B cell (primary cell): ENCODE results near the gene FDX1. TPM values are rescaled to one million over a fixed set of nuclear protein-coding genes. Genes with fewer than 3 reads are reported as not detected.

Source experiments
- ATAC-seq: fragments of 200-7000 bp; cut with Tn5 transposase; one replicate; pipeline ENCODE4 v1.10.0; 2021; ENCODE audit warnings: low read depth, mild to moderate bottlenecking, moderate number of reproducible peaks, moderate library complexity
- CTCF ChIA-PET: fragments of 350-600 bp; sonication (Branson Sonifier 250); formaldehyde crosslinking; loops from one replicate; lab custom pipeline; 2021; ENCODE audit warnings: antibody characterized with exemption, inconsistent platforms; lab: Charles Lee
- POLR2A ChIA-PET: fragments of 350-600 bp; sonication (Branson Sonifier 250); formaldehyde crosslinking; loops from one replicate; lab custom pipeline; 2021; ENCODE audit warnings: antibody characterized with exemption; lab: Charles Lee
- DNase-seq: peaks from one replicate; pipeline ENCODE4 v3.0.0; 2013
- H2AFZ ChIP-seq: 2 replicates; pipeline ENCODE4 v1.6.1; 2012; ENCODE audit warnings: mild to moderate bottlenecking, low read depth, low read length; ENCODE audit not compliant: insufficient read depth, poor library complexity, severe bottlenecking
- H3K27ac ChIP-seq, 2 donors: 1 replicate in 1 of 2; 2 replicates in 1 of 2; pipeline ENCODE4 v1.5.1; 2012 to 2013; ENCODE audit warnings: low read length in 2 of 2, mild to moderate bottlenecking in 2 of 2, moderate library complexity in 1 of 2
- H3K27me3 ChIP-seq, 4 experiments: fragments of 200-600 bp in 1 of 4; sonication (generic) in 1 of 4; replicated peaks in 1 of 4; 1 replicate in 2 of 4; 2 replicates in 2 of 4; pipeline versions ENCODE4 v1.6.1 to v1.7.0; 2013 to 2016; ENCODE audit warnings: low read length in 3 of 4, mild to moderate bottlenecking in 2 of 4, mixed read lengths in 1 of 4, moderate library complexity in 1 of 4; ENCODE audit not compliant: insufficient read depth in 4 of 4, control insufficient read depth in 3 of 4; ENCODE audit errors: control extremely low read depth in 1 of 4
- H3K36me3 ChIP-seq, 2 experiments: replicated peaks in 1 of 2; 1 replicate in 1 of 2; 2 replicates in 1 of 2; pipeline versions ENCODE4 v1.6.1 to v1.7.1; 2013; ENCODE audit warnings: low read length in 1 of 2; ENCODE audit not compliant: insufficient read depth in 2 of 2, control insufficient read depth in 1 of 2; ENCODE audit errors: control extremely low read depth in 1 of 2, extremely low read depth in 1 of 2
- H3K4me1 ChIP-seq, 2 donors: fragments of 200-600 bp in 1 of 2; sonication (generic) in 1 of 2; 1 replicate in 1 of 2; 2 replicates in 1 of 2; pipeline versions ENCODE4 v1.5.1 to v1.6.1; 2013 to 2017; ENCODE audit warnings: low read length in 2 of 2; ENCODE audit not compliant: control insufficient read depth in 2 of 2, insufficient read depth in 2 of 2
- H3K4me2 ChIP-seq: replicated peaks from 2 replicates; pipeline ENCODE3; 2012; ENCODE audit warnings: mild to moderate bottlenecking, low read depth, low read length; ENCODE audit not compliant: poor library complexity, severe bottlenecking
- H3K4me3 ChIP-seq, 5 experiments: fragments of 200-600 bp in 1 of 5; sonication (generic) in 1 of 5; 1 replicate in 3 of 5; 2 replicates in 2 of 5; pipeline versions ENCODE4 v1.5.1 to v1.7.0; 2011 to 2016; ENCODE audit warnings: low read length in 4 of 5, mild to moderate bottlenecking in 4 of 5, low read depth in 2 of 5, control low read depth in 1 of 5, moderate library complexity in 1 of 5; ENCODE audit not compliant: insufficient read depth in 1 of 5; ENCODE audit errors: control extremely low read depth in 1 of 5, extremely low read depth in 1 of 5
- H3K79me2 ChIP-seq: fragments of 200-600 bp; sonication (generic); one replicate; pipeline ENCODE4 v1.6.0; 2016; ENCODE audit warnings: low read length; ENCODE audit not compliant: control insufficient read depth, insufficient read depth
- H3K9ac ChIP-seq: fragments of 200-600 bp; sonication (generic); 2 replicates; pipeline ENCODE4 v1.6.1; 2017; ENCODE audit warnings: mild to moderate bottlenecking, low read length, moderate library complexity
- H3K9me3 ChIP-seq, 3 donors: one replicate each; pipeline versions ENCODE4 v1.6.1 to v1.7.1; 2013; ENCODE audit warnings: low read length in 2 of 3; ENCODE audit not compliant: control insufficient read depth in 2 of 3, insufficient read depth in 1 of 3; ENCODE audit errors: control extremely low read depth in 1 of 3
- H4K20me1 ChIP-seq: 2 replicates; pipeline ENCODE4 v1.6.0; 2012; ENCODE audit warnings: mild to moderate bottlenecking, low read length; ENCODE audit not compliant: insufficient read depth, control insufficient read depth, poor library complexity, severe bottlenecking
- H3K27ac Mint-ChIP-seq: one replicate; pipeline ENCODE4 v1.8.0; 2021; ENCODE audit warnings: mixed read lengths
- H3K27me3 Mint-ChIP-seq: one replicate; pipeline ENCODE4 v1.8.0; 2021; ENCODE audit warnings: mixed read lengths
- H3K4me1 Mint-ChIP-seq: one replicate; pipeline ENCODE4 v1.8.0; 2021; ENCODE audit warnings: mixed read lengths
- H3K4me3 Mint-ChIP-seq: one replicate; pipeline ENCODE4 v1.8.0; 2021; ENCODE audit warnings: mixed read lengths
- H3K9me3 Mint-ChIP-seq: one replicate; pipeline ENCODE4 v1.8.0; 2022; ENCODE audit warnings: mixed read lengths; ENCODE audit not compliant: insufficient read depth
- EZH2 ChIP-seq: IDR thresholded peaks from 2 replicates; pipeline ENCODE4 v1.6.1; 2012; ENCODE audit warnings: borderline replicate concordance, low read depth, mild to moderate bottlenecking, moderate library complexity, low read length; ENCODE audit not compliant: insufficient read depth, poor library complexity, severe bottlenecking
- WGBS: methylation state at CpG from one replicate; pipeline ENCODE4 v1.1.5; 2013; ENCODE audit warnings: missing lambda C conversion rate; ENCODE audit not compliant: insufficient coverage; 5-methylcytosine and 5-hydroxymethylcytosine counted together
- intact Hi-C: fragments of 100-400 bp; cut with micrococcal nuclease; formaldehyde crosslinking; loops from one replicate; pipeline ENCODE4 v1.10.0; 2022
- polyA plus RNA-seq: library from polyadenylated mRNA; depleted of rRNA; stranded (reverse); fragments of >200 nt; gene quantifications from 2 replicates; pipeline ENCODE4 v1.2.3, GENCODE V29; 2012
- total RNA-seq, 2 donors: library from RNA; stranded (reverse); fragments of 120-200 nt in 1 of 2; gene quantifications; 1 replicate in 1 of 2; 2 replicates in 1 of 2; pipeline versions ENCODE4 v1.2.3 to v1.2.4, GENCODE V29; 2013 to 2022
- TF ChIP-seq, protein P1 (sequence below): fragments of 200-600 bp; IDR thresholded peaks from one replicate; pipeline ENCODE4 v1.8.0; 2022; ENCODE audit warnings: antibody characterized with exemption, mild to moderate bottlenecking

Gene FDX1
- total and polyA plus RNA-seq, 2 donors (not counting 1 experiment from before 2014, with no cell fraction given) = 3.5 to 11.2 TPM

GRCh38 chr11:110432713-110433392 is 3.1 kb downstream of the FDX1 start:
- 83% methylated on average over 4 of the region's 7 CpGs for WGBS
- Histone ChIP-seq H3K4me2 (no peak overlapping the region), H3K79me2 (peaks cover 70% of the 10 kb centered on the region), H3K27ac (no peak overlapping the region), H3K4me1 (peaks cover 22 to 31% of the 10 kb centered on the region in 2 donors), H3K4me3 (no peak overlapping the region), H3K27me3 (no peaks in the 10 kb centered on the region), H3K9ac (no peak overlapping the region), H4K20me1 (peaks cover 45% of the 10 kb centered on the region), H3K9me3 (no peaks in the 10 kb centered on the region), H2AFZ (no peak overlapping the region), H3K36me3 (peaks cover 1 to 7% of the 10 kb centered on the region in 2 experiments)
- H3K27ac Mint-ChIP-seq = no peak overlapping the region
- no peak overlapping the region for H3K4me3 Mint-ChIP-seq
- ChIA-PET CTCF (interaction anchor here (0.6 to 9.8 kb wide), 15 partner anchors 8 to 929 kb away, joined by 3 to 172 read pairs (median 5); no protein-coding TSS in a partner anchor), POLR2A (no interaction called here)
- intact Hi-C loops = loop anchor here (1.0 to 10.0 kb wide), 5 partner anchors 56 to 1792 kb away; partner anchors contain the start of genes ARHGAP20 and PTS
- no peak for TF ChIP-seq EZH2
- TF ChIP-seq, protein P1, sequence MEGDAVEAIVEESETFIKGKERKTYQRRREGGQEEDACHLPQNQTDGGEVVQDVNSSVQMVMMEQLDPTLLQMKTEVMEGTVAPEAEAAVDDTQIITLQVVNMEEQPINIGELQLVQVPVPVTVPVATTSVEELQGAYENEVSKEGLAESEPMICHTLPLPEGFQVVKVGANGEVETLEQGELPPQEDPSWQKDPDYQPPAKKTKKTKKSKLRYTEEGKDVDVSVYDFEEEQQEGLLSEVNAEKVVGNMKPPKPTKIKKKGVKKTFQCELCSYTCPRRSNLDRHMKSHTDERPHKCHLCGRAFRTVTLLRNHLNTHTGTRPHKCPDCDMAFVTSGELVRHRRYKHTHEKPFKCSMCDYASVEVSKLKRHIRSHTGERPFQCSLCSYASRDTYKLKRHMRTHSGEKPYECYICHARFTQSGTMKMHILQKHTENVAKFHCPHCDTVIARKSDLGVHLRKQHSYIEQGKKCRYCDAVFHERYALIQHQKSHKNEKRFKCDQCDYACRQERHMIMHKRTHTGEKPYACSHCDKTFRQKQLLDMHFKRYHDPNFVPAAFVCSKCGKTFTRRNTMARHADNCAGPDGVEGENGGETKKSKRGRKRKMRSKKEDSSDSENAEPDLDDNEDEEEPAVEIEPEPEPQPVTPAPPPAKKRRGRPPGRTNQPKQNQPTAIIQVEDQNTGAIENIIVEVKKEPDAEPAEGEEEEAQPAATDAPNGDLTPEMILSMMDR = no peak
- ATAC-seq = no peak
- H3K9me3 Mint-ChIP-seq = no peaks in the 10 kb centered on the region
- H3K27me3 Mint-ChIP-seq = no peaks in the 10 kb centered on the region
- no peak for DNase-seq
- peaks cover 42% of the 10 kb centered on the region for H3K4me1 Mint-ChIP-seq
